Stomach (tissue), 4 donors: ENCODE results near the gene BBS1.

ENCODE experiments used
- CTCF ChIP-seq, 7 experiments: fragments of 450-650 bp in 4 of 7; fragments of 200-600 bp in 3 of 7; sonication (generic) in 3 of 7; IDR thresholded peaks; one replicate each; pipeline ENCODE4 v1.5.1; 2016 to 2019; ENCODE audit warnings: antibody characterized with exemption in 7 of 7, control low read depth in 2 of 7, mild to moderate bottlenecking in 1 of 7
- POLR2A ChIP-seq, 4 donors: fragments of 450-650 bp; IDR thresholded peaks; one replicate each; pipeline ENCODE4 v1.6.1; 2016; ENCODE audit warnings: antibody characterized with exemption in 4 of 4, control low read depth in 2 of 4, mild to moderate bottlenecking in 1 of 4, moderate library complexity in 1 of 4
- POLR2AphosphoS5 ChIP-seq, 3 donors: sonication (generic); formaldehyde crosslinking; IDR thresholded peaks; one replicate each; pipeline ENCODE4 v1.6.1; 2016; ENCODE audit warnings: antibody characterized with exemption in 3 of 3

GRCh38 chr11:66480117-66480938, 30.1 kb upstream of the BBS1 start, which contains the start of gene DPP3:
- peak in 2 of 7 experiments; percentile 6 to 8 for TF ChIP-seq CTCF (IDR thresholded peaks at IDR 0.05)
- peak in 2 of 4 donors; percentile 69 to 84 for TF ChIP-seq POLR2A (IDR thresholded peaks at IDR 0.05)
- TF ChIP-seq POLR2AphosphoS5 (IDR thresholded peaks at IDR 0.05): peak; percentile 86 to 96 (median 93)
